ENCODE results near the gene RARG.
A peak's percentile ranks its signal among the peaks of the same experiment; 100 is the strongest.
"Not testable (repeated sequence)": the region's sequence is repeated elsewhere in the genome, so short reads cannot be mapped to it uniquely, and the experiment has no call there.

Gene RARG

DNA sequence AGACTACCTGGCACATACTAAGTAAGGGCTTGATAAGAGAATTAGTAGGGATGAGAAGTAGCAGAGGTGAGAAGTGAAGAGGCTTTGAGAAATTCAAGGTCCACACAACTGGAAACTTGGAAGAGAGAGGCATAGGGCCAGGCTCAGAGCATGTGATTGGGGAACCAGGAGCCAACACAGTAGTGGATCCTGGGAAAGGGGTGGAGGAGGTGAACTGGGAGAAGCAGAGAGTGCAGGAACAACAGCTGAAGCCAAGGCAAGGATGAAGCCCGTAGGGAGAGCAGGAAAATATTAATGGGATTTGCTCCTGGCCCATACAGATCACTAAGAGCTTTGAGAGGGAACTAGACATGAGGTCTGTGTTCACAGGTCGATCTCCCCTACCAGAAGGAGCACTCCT is 23.6 kb downstream of the RARG start:
- DNase-seq (ENCODE audit: low read depth in 2 of 2), result no peak

DNA sequence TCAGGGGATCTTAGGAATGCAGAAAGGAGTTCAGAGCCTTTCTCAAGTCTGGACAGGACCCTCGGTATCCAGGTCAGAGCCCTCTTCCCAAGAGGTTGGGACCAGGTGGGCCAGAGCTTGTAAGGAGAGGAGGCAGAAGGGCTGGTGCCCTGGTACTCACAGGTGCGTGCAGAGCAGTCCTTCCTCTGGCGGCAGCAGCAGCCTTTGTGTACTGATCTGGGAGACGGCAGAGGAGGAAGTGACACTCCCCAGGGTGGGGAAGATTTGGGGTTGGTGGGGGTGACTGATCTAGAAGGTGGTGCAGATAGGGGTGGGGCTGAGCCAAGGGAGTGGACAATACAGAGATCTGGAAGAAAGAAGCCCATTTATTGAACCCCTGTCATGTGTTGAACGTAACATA is 25.0 kb downstream of the RARG start, which contains the start of gene ITGB7:
Gene ITGB7, minus strand, starts transcription at position 210 of the 400 bp plus-strand sequence. CDS start 6,808 bp downstream, outside the sequence.
- DNase-seq (ENCODE audit: low read depth in 2 of 2), result no peak

DNA sequence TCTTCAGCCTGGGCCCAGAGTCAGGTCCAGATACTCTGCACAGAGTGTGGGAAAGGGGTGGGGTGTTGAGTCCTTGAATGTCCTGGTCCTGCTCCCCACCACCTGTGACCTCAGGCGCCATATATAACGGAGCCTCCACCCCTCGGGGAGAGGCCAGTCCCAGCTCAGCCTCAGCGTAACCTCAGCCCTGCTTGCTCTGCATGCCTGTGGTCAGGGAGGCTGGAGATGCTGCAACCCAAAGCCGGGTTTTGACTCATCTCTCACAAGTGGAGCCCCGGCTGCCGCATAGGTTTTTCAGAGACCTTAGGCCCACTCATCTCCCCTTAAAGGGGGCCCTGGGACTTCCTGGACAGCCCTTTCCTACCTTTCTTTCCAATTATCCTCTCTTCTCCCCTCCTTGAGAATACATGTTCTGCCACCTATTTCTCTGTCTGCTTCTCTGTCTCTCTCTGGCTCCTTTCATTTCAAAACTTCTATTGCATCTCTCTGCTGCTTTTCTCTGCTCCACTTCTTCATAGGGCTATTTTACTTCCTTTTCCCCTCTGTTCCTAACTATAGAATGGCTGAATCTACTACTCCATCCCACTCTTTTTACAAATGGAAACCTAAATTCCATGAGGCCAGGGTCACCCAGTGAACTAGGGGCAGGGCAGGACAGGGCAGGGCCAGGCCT is 26.1 kb downstream of the RARG start:
- DNase-seq (ENCODE audit: low read depth in 2 of 2), result peak in 1 of 2 experiments; percentile 71

DNA sequence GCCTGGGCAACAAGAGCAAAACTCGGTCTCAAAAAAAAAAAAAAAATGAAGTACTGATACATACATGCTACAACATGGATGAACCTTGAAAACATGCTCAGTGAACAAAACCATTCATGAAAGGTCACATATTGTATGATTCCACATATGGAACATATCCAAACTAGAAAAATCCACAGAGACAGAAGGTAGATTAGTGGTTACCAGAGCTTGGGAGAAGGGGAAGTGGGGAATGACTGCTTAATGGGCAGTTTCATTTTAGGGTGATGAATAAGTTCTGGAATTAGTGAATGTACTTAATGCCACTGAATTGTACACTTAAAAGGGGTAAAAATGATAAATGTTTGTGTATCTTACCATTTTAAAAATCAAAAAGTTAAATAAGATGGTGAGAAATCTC is 27.7 kb downstream of the RARG start:
- no peak for DNase-seq (ENCODE audit: low read depth in 2 of 2)

DNA sequence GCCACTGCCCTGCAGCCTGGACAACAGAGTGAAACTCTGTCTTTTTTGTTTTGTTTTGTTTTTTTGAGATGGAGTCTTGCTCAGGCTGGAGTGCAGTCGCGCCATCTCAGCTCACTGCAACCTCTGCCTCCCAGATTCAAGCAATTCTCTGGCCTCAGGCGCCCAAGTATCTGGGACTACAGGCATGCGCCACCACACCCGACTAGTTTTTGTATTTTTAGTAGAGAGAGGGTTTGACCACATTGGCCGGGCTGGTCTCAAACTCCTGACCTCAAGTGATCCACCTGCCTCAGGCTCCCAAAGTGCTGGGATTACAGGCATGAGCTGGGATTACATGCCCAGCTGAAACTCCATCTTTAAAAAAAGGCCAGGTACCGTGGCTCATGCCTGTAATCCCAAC is 29.7 kb downstream of the RARG start:
- DNase-seq (ENCODE audit: low read depth in 2 of 2), result not testable (repeated sequence)

DNA sequence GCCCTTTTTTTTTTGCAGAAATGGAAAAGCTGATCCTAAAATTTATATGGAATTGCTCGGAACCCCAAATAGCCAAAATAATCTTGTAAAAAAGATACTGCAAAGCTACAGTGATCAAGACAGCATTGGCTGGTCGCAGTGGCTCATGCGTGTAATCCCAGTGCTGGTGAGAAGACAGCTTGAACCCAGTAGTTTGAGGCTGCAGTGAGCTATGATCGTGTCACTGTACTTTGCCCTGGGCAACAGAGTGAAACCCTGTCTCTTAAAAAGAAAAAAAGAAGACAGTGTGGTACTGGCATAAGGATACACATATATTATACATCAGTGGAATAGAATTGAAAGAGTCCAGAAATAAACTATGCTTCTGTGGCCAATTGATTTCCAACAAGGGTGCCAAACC is 30.4 kb downstream of the RARG start:
- no peak for DNase-seq (ENCODE audit: low read depth in 2 of 2)

DNA sequence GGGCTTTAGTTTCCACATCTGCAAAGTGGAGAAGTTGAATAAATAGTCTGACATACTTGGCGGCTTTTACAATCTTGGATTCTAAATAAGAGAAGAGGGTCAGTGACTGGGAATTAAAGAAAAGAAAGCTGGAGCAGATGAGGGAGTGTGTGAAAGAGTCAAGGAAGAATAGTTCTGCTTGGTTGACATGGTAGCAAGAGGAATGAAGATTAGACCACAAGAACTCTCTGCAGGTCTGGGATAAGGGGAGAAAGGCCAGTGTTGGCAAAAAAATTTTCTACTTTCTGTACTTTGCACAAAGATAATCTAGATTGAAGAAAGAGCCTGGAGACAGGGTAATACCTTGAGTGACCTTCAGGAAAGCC is 30.9 kb downstream of the RARG start:
- DNase-seq (ENCODE audit: low read depth in 2 of 2), result no peak

DNA sequence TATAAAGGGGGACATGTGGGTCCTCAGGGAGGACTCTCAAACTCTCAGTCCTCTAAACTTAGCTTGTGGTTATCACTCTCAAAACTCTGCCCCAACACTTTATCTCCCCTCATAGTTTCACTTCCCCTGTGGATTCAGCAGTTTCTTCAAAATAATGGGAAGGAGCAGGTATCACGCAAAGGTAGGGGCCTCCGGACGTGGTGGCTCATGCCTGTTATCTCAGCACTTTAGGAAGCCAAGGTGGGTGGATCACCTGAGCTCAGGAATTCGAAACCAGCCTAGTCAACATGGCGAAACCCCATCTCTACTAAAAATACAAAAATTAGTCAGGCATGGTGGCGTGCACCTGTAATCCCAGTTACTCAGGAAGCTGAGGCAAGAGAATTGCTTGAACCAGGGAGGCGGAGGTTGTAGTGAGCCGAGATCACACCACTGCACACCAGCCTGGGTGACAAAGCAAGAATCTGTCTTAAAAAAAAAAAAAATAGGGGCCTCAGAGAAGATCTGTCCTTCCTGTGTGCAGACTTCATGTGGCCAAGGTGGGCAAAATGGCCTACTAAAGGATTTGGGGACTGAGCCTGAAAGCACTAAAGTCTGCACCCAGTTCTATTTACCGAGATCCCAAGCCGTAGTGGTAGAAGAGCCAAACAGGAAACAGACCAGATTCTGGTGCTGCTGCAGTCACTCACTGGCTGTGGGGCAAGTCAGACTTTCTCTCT is 31.4 kb downstream of the RARG start:
- no peak for DNase-seq (ENCODE audit: low read depth in 2 of 2)

DNA sequence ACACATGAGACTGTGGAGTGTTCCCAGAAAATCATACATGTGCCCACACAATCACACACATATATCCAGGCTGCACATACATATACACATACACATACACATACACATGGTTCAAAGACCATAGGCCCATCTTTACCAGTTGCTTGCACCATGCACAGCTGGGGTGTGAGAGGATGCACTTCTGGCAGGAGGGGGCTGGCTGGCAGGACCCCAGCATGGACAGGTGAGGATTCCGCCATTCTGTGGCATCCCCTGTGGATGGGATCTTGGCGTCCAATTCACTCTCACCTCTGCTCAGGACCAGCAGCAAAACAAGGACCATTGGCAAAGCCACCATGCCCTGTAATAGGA is 31.9 kb downstream of the RARG start:
- no peak for DNase-seq (ENCODE audit: low read depth in 2 of 2)

DNA sequence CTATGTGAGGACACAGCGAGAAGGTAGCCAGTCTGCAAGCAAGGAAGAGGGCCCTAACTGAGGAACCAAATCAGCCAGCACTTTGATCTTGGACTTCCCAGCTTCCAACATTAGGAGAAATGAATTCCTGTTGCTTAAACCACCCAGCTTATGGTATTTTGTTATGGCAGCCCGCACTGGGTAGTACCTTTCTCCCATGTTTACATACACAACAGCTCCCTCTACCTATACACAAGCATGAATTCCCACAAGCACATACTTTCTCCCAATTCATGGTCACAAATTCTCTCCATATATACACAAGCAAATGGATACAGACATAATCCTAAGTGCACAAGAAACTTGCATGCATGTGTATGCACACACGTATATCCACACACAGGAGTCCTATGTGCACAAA is 32.3 kb downstream of the RARG start:
- no peak for DNase-seq (ENCODE audit: low read depth in 2 of 2)

DNA sequence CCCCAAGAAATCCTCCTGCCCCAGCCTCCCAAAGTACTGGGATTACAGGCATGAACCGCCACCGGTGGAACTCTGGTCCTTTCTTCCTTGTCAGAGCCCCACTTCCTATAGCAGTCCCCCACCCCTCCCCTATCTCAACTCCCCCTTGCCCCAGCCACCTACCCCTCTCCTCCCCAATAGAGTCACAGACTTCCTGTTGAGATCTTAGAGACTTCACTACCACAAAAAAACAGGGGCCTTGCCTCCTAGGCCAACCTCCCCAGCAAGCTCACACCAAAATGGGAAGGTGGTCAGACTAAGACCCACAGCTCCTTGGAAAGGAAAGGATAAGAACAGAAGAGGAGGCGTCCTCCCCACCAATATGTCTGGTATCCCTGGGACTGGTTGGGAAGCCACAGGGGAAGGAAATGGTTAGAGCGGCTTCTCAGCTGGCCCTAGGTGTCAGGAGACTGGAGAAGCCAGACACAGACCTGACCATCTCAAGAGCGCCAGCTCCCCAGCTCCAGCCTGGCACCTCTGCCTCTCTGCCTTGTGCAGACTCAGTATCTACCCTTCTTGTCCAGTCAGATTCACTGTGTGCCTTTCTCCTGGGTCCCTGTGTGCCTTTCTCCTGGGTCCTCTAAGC is 33.4 kb downstream of the RARG start:
- DNase-seq (ENCODE audit: low read depth in 2 of 2), result no peak

DNA sequence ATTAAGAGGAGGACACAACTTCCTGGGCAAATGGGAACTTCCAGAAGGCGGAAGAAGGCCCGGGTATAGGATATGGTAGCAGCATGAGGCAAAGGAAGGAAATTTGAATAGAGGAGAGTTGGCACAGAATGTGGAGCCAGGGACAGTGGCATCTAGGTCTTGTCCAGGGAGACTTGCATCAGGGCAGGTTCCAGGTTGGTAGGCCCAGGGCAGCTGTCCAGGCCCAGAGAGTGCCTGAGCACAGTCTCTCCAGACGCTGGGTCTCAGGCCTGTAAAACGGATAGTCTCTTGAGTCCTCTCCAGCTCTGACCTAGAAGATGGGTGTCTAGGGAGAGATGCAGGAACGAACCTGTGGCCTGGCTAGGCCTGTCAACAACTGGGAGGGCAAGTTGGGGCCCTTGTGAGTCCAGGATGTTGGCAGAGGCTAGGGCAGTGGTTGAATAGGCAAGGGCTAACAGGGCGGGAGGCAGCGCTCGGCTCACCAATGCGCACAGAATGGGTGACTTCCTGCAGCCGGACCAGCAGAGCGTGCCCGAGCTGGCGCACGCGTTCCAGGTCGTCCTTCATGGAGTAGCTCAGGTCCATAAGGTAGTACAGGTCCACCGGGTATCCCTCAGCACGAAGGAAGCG is 34.9 kb downstream of the RARG start:
- DNase-seq (ENCODE audit: low read depth in 2 of 2), result no peak

DNA sequence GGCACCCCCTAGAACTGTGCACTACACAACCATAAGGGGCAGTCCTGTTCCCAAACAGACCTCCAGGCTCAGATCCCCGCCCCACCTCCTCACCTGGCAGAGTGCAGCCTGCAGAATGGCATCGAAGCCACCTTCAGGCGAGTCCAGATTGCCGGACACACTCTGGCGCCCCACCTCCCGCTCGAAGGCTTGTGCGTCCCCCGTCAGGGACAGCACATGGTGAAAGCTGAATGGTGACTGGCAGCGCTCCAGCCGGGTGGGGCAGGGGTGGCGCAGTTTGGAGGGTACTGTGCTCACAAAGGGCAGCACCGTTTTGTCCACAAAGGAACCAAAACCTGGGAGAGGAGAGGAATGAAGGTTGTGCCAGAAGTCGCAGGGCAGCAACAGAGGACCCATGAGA is 35.5 kb downstream of the RARG start:
- DNase-seq (ENCODE audit: low read depth in 2 of 2), result no peak

DNA sequence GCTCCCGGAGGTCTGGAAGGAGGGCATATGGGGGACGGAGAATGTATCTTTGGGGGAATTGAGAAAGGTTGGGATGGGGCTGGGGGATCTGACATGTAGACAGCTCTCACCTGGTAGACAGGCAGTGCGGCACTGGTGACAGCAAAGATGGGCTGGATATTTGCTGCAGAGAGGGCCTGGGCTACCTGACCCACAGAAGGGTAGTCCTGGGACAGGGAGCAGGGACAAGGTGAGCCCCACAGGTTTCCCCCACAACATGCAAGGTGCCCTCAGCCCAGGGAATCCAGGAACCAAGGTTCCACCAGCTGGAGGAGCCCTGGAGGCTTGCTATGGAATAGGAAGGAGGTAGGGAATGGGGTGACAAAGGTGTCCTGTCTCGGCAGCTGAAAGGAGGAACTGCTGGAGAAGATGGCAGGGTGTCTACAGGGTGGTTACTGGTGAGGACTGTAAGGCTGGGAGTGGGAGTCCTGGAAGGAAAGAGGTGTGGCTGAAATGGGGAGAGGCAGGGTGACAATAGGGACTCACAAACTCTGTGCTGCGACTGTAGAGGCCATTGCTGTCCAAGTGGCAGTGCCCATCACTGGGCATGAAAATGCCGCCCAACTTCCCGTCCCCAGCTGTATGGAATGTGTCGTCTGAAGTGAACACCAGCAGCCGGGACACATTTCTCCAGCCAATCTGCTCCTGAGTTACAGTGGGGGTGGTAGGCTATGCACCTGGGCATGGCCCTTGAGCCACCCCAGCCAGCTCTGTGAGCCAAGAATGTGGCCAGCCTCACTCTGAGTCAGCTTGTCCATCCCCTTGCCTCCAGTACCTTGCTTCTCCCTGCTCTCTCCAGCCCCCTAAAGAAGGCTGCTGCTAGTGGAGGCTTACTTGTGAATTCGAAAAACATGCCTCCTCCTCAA is 36.2 kb downstream of the RARG start:
- no peak for DNase-seq (ENCODE audit: low read depth in 2 of 2)

DNA sequence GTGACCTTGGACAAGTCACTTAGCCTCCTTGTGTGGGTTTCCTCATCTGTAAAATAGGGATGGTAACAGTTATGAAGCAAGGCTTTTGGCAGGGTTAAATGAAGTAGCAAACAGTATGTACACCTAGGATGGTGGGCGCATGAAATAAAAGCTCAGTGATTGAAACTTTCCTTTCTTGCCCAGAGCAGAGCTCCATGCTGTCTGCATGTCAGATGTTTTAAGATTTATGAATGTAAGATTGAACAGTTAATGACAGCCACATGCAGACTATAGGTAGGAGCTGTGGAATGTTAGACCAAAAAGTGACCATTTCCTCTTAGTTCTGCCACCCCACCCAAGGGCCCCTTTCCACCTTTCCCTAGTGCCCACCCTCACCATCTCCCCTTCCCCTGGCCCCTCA is 37.0 kb downstream of the RARG start:
- DNase-seq (ENCODE audit: low read depth in 2 of 2), result no peak

DNA sequence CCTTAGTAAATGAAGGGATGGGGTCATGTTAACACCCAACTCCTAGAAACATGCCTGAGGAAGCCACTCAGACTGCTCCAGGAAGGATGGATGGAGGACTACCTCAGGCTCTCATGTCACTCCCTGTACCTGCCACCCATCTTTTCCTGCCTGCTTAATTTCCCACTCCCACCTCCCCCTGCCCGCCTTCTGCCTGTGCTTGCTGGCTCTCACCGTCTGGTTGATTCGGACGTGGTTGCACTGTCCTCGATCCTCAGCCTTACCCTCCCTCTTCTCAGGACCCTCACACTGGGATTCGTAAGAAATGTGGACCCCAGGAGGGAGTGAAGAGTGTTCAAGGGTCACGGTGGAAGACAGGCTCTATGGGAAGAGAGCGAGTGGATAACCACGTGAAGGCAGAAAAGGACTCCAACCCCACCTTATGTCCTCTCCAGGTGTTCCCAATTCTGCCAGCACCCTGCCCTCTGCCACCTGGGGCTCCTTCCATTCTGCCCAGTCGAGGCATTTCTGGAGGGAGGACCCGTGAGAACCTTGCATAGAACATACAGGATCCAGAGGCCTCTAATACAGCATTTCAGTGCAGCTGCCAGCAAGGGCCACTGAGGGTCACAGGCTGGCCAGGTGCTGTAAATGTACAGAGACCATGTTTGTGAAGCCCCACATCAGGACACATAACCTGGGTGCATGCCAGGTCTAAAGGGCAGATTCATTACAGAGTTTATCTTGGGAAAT is 37.9 kb downstream of the RARG start:
- no peak for DNase-seq (ENCODE audit: low read depth in 2 of 2)

DNA sequence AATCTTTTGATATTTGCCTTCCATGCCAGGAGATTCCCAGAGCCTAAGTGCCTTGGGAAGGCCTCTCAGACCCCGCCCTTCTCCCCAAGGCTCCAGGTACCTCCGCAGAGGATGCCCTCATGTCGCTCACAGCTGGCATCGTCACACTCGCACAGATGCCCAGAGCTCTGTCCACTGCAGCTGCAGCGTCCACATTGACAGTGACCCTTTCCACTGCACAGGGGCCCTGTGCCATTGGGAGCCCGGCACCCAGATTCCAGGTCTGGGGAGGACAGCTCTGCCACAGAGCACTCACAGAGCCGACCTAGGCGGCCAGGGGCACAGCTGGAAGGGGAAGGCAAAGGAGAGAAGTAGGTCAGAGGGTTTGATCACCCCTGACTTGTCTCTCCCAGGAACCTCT is 39.0 kb downstream of the RARG start:
- no peak for DNase-seq (ENCODE audit: low read depth in 2 of 2)

DNA sequence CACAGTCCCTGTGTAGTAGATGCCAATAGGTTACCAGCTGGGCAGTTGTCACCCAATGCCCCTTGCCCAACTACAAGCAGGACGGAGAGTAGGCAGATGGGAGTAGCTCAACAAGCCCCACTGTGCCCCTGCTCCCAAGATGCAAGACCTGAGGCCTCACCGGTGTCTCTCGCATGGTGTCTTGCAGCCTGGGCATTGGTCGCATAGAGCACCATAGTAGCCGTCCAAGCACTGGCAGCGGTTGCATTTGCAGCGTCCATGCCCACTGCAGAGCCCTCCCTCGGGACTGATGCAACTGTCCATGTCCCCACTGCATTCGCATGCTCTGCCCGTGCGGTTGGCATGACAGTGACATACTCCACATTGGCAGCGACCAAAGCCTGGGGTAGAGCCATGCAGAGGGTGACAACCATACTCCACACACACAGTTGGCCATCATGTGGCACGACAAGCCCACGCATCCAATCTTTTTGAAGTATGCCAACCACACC is 39.4 kb downstream of the RARG start:
- DNase-seq (ENCODE audit: low read depth in 2 of 2), result no peak

DNA sequence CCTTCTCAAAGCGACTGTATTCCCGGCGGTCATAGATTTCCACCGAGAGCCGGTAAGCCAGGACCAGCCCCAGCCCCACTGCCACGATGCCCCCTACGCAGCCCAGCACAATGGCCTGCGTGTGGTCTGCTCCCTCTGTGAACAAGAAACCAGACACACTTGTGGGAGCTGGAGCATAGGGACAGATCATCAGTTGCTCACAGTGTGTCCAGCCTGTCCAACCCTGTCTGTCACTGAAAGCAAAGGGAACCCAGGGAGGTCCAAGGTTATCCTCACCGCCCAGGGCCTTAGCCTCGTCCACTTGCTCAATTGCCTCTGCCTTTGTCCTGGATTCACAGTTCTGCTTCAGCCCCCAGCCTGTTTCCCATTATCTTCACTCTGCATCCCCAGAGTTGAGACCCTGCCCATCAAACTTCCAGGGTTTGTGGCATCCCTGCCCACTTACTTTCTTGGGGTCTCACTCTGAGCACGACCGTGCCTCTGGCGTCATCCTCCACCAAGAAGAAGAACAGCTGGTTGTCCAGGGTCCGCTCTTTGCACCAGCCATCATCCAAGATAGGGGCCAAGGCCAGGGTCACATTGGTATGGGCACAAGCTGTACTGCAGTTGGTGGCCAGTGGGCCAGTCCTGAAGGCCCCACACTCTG is 40.0 kb downstream of the RARG start:
- no peak for DNase-seq (ENCODE audit: low read depth in 2 of 2)

DNA sequence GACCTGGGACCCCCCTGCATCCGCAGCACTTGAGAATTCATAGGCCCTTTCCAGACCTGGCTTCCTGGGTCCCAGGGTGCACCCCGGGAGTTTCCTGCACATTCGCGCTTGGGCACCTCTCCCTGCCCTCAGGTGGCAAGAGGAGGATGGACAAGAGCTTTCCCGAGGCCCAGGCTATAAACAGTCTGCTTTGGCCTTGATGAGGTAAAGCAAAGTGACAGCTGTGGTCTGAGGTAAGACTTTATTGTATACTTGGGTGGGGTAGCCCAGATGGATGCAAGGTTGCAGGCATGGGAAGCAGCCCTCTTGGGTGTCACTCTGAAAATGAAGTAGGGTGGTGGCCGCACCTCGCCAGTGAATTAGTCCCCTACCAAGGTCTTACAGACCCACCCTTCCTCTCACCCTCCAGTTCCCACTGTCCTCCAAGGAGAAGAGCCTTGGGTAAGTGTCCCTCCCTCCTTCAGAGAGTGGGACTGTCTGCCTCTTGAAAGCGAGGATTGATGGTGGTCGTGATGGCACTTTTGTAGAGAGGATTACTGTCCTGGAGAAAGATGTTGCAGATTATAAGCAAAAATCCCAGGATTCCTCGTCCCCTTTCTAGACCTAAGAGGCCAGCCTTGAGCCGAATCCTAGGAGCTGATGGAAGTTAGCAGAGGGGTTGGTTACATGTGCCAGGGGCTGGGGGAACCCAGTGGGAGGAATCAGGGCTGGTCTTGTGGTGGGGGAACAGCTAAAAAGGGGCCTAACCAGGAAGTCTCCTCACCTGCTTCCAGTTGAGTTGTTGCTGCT is 40.7 kb downstream of the RARG start:
- no peak for DNase-seq (ENCODE audit: low read depth in 2 of 2)
